GM12892 (cell line): ENCODE results near the gene SPG11.

ENCODE experiments used
- POLR2A ChIP-seq: IDR thresholded peaks from 2 replicates; pipeline ENCODE4 v1.6.1; 2011; ENCODE audit warnings: low read depth, low read length, control low read depth
- TAF1 ChIP-seq: IDR thresholded peaks from 2 replicates; pipeline ENCODE4 v1.6.1; 2011; ENCODE audit warnings: low read depth, mild to moderate bottlenecking, control low read depth, low read length, borderline replicate concordance

DNA sequence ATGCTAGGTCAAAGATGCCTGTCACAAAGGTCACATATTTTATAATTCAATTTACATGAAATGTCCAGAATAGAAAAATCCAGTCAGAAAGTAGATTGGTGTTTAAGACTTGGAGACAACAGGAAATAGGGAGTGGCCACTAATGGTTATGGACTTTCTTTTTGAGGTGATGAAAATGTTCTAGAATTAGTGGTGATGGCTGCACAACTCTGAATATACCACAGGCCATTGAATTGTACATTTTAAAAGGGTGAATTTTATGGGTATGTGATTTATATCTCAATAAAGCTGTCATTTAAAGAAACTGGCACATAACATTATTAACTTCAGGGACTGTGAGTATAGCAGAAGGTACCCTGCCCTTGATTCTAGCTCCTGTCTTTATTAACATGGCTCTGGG, 15.8 kb downstream of the SPG11 start:
- TF ChIP-seq POLR2A: no peak
- no peak for TF ChIP-seq TAF1
